Glutamatergic neuron (in vitro differentiated cells): ENCODE results near the gene AGAP1. TPM values are rescaled to one million over a fixed set of nuclear protein-coding genes. Genes with fewer than 3 reads are reported as not detected.
A peak's percentile ranks its signal among the peaks of the same experiment; 100 is the strongest.

Experiments
- DNase-seq: peaks from one replicate; pipeline ENCODE4 v3.0.0; 2022
- H3K27ac Mint-ChIP-seq: one replicate; pipeline ENCODE4 v1.8.0; 2020; ENCODE audit warnings: mild to moderate bottlenecking, mixed read lengths, inconsistent platforms; ENCODE audit not compliant: unreplicated experiment
- H3K27me3 Mint-ChIP-seq: one replicate; pipeline ENCODE4 v1.8.0; 2020; ENCODE audit warnings: mild to moderate bottlenecking, moderate library complexity, mixed read lengths, inconsistent platforms; ENCODE audit not compliant: unreplicated experiment
- H3K36me3 Mint-ChIP-seq: one replicate; pipeline ENCODE4 v1.8.0; 2020; ENCODE audit warnings: mild to moderate bottlenecking, mixed read lengths, inconsistent platforms; ENCODE audit not compliant: unreplicated experiment
- H3K4me1 Mint-ChIP-seq: one replicate; pipeline ENCODE4 v1.8.0; 2020; ENCODE audit warnings: mild to moderate bottlenecking, low read depth, mixed read lengths, inconsistent platforms; ENCODE audit not compliant: unreplicated experiment
- H3K4me3 Mint-ChIP-seq: one replicate; pipeline ENCODE4 v1.8.0; 2020; ENCODE audit warnings: mild to moderate bottlenecking, mixed read lengths, inconsistent platforms; ENCODE audit not compliant: unreplicated experiment
- H3K9me3 Mint-ChIP-seq: one replicate; pipeline ENCODE4 v1.8.0; 2020; ENCODE audit warnings: mild to moderate bottlenecking, moderate library complexity, mixed read lengths, inconsistent platforms; ENCODE audit not compliant: unreplicated experiment
- CTCF ChIP-seq: fragments of 200-600 bp; sonication (generic); IDR thresholded peaks from one replicate; pipeline ENCODE4 v1.5.0; 2021; ENCODE audit not compliant: partially characterized antibody, unreplicated experiment
- total RNA-seq: library from RNA; stranded (reverse); fragmentation: NEBNext Ultra II Directional; extraction: Animal tissue kit (Norgen Biotek cat#: 25700); gene quantifications from one replicate; pipeline ENCODE4 v1.2.1, GENCODE V29; 2021; ENCODE audit not compliant: unreplicated experiment

AGAP1 gene
- total RNA-seq, 1 donor from 2014 or later, result 153 TPM

- Mint-ChIP-seq H3K36me3 (no peaks in the 10 kb centered on the region), H3K4me1 (peaks cover 36% of the 10 kb centered on the region), H3K4me3 (no peak overlapping the region), H3K27me3 (peaks cover 5% of the 10 kb centered on the region), H3K9me3 (no peaks in the 10 kb centered on the region), H3K27ac (no peak overlapping the region)
- TF ChIP-seq CTCF, result no peak
- no peak for DNase-seq
Observed at GRCh38 chr2:235557903-235558302, 64.1 kb downstream of the AGAP1 start.

- no peak for TF ChIP-seq CTCF
- DNase-seq, result no peak
- Mint-ChIP-seq H3K36me3 (no peaks in the 10 kb centered on the region), H3K4me3 (no peak overlapping the region), H3K27ac (no peak overlapping the region), H3K9me3 (no peaks in the 10 kb centered on the region), H3K4me1 (peaks cover 33% of the 10 kb centered on the region), H3K27me3 (peaks cover 5% of the 10 kb centered on the region)
Observed at GRCh38 chr2:235558572-235558971, 64.7 kb downstream of the AGAP1 start.

GRCh38 chr2:235560345-235560744, 66.5 kb downstream of the AGAP1 start:
- H3K4me1 Mint-ChIP-seq, result peaks cover 34% of the 10 kb centered on the region
- H3K27ac Mint-ChIP-seq, result peak overlapping the region; percentile 21

GRCh38 chr2:235561450-235561849, 67.6 kb downstream of the AGAP1 start:
- no peak for DNase-seq
- Mint-ChIP-seq H3K27ac (no peak overlapping the region), H3K9me3 (peaks cover 2% of the 10 kb centered on the region), H3K4me1 (peaks cover 29% of the 10 kb centered on the region), H3K27me3 (peaks cover 2% of the 10 kb centered on the region), H3K4me3 (no peak overlapping the region), H3K36me3 (no peaks in the 10 kb centered on the region)
- TF ChIP-seq CTCF, result no peak

More at GRCh38 chr2:235560345-235560744, 66.5 kb downstream of the AGAP1 start:
- Mint-ChIP-seq H3K9me3 (no peaks in the 10 kb centered on the region), H3K4me3 (no peak overlapping the region), H3K27me3 (peaks cover 2% of the 10 kb centered on the region), H3K36me3 (no peaks in the 10 kb centered on the region)
- DNase-seq, result no peak
- no peak for TF ChIP-seq CTCF

GRCh38 chr2:235562065-235562747, 68.4 kb downstream of the AGAP1 start:
- peaks cover 2% of the 10 kb centered on the region for H3K9me3 Mint-ChIP-seq
- H3K27ac Mint-ChIP-seq, result no peak overlapping the region
- peaks cover 2% of the 10 kb centered on the region for H3K27me3 Mint-ChIP-seq
- peaks cover 31% of the 10 kb centered on the region for H3K4me1 Mint-ChIP-seq
- no peak for DNase-seq
- H3K36me3 Mint-ChIP-seq, result no peaks in the 10 kb centered on the region
- no peak overlapping the region for H3K4me3 Mint-ChIP-seq
- TF ChIP-seq CTCF, result no peak
